CD4-positive, alpha-beta memory T cell (primary cell): Measurements from ENCODE around the gene SOX5. TPM values are rescaled to one million over a fixed set of nuclear protein-coding genes. Genes with fewer than 3 reads are reported as not detected.

Experiments used
- CTCF ChIA-PET: fragments of 350-600 bp; sonication (Branson Sonifier 250); formaldehyde crosslinking; loops from one replicate; lab custom pipeline; 2021; ENCODE audit warnings: inconsistent platforms; ENCODE audit not compliant: partially characterized antibody; lab: Charles Lee
- POLR2A ChIA-PET: fragments of 350-600 bp; sonication (Branson Sonifier 250); formaldehyde crosslinking; loops from one replicate; lab custom pipeline; 2021; ENCODE audit not compliant: partially characterized antibody; lab: Charles Lee
- DNase-seq, 5 donors: peaks; one replicate each; pipeline versions ENCODE4 v3.0.0 to v3.0.0-alpha.2; 2020 to 2022; ENCODE audit warnings: mixed read lengths in 1 of 5
- H3K27ac ChIP-seq: one replicate; pipeline ENCODE4 v1.7.0; 2013; ENCODE audit warnings: low read depth, low read length
- H3K27me3 ChIP-seq: 2 replicates; pipeline ENCODE4 v1.7.0; 2013; ENCODE audit warnings: mild to moderate bottlenecking, low read length, moderate library complexity; ENCODE audit not compliant: insufficient read depth
- H3K36me3 ChIP-seq: 2 replicates; pipeline ENCODE4 v1.7.0; 2013; ENCODE audit warnings: mild to moderate bottlenecking, low read length, moderate library complexity; ENCODE audit not compliant: insufficient read depth
- H3K4me1 ChIP-seq: 2 replicates; pipeline ENCODE4 v1.7.0; 2013; ENCODE audit warnings: mild to moderate bottlenecking, low read length, moderate library complexity; ENCODE audit not compliant: insufficient read depth
- H3K4me3 ChIP-seq, 2 donors: one replicate each; pipeline ENCODE4 v1.7.0; 2013; ENCODE audit warnings: low read length in 2 of 2, mild to moderate bottlenecking in 1 of 2
- H3K9me3 ChIP-seq, 2 donors: one replicate each; pipeline ENCODE4 v1.7.0; 2013; ENCODE audit warnings: low read length in 2 of 2, control low read depth in 1 of 2; ENCODE audit not compliant: control insufficient read depth in 1 of 2
- H3K27ac Mint-ChIP-seq, 7 donors: one replicate each; pipeline ENCODE4 v1.8.0; 2020 to 2021; ENCODE audit warnings: mixed read lengths in 7 of 7, mild to moderate bottlenecking in 6 of 7, inconsistent platforms in 3 of 7, moderate library complexity in 3 of 7
- H3K27me3 Mint-ChIP-seq, 2 donors: one replicate each; pipeline ENCODE4 v1.8.0; 2020 to 2021; ENCODE audit warnings: mixed read lengths in 2 of 2
- H3K36me3 Mint-ChIP-seq, 2 donors: one replicate each; pipeline ENCODE4 v1.8.0; 2020 to 2021; ENCODE audit warnings: mixed read lengths in 2 of 2, inconsistent platforms in 1 of 2, mild to moderate bottlenecking in 1 of 2
- H3K4me1 Mint-ChIP-seq, 4 donors: one replicate each; pipeline ENCODE4 v1.8.0; 2020 to 2021; ENCODE audit warnings: mixed read lengths in 4 of 4, mild to moderate bottlenecking in 1 of 4
- H3K4me3 Mint-ChIP-seq, 8 donors: one replicate each; pipeline ENCODE4 v1.8.0; 2020 to 2021; ENCODE audit warnings: mixed read lengths in 8 of 8, mild to moderate bottlenecking in 7 of 8, moderate library complexity in 6 of 8, inconsistent platforms in 3 of 8
- H3K9me3 Mint-ChIP-seq, 8 donors: one replicate each; pipeline ENCODE4 v1.8.0; 2020 to 2021; ENCODE audit warnings: mixed read lengths in 8 of 8, mild to moderate bottlenecking in 5 of 8, inconsistent platforms in 3 of 8, moderate library complexity in 1 of 8
- intact Hi-C: fragments of 100-400 bp; cut with micrococcal nuclease; formaldehyde crosslinking; loops from one replicate; pipeline ENCODE4 v1.15.1; 2023
- polyA plus RNA-seq, 2 donors: library from polyadenylated mRNA; unstranded; fragments of 300-500 nt; fragmentation: Illumina TruSeq; gene quantifications; one replicate each; pipeline ENCODE4 v1.2.3, GENCODE V29; 2021
- total RNA-seq, 2 experiments: library from RNA; stranded (reverse); gene quantifications; one replicate each; pipeline ENCODE4 v1.2.3, GENCODE V29; 2021

SOX5 gene
- total and polyA plus RNA-seq, 4 experiments from 2014 or later: 0.29 TPM; not detected in 3

- Histone ChIP-seq H3K4me1 (no peaks in the 10 kb centered on the region), H3K4me3 (no peak overlapping the region), H3K36me3 (no peaks in the 10 kb centered on the region), H3K27me3 (no peaks in the 10 kb centered on the region), H3K9me3 (no peaks in the 10 kb centered on the region), H3K27ac (no peak overlapping the region)
- DNase-seq: no peak
- no peaks in the 10 kb centered on the region for H3K27me3 Mint-ChIP-seq
- no peaks in the 10 kb centered on the region for H3K4me1 Mint-ChIP-seq
- intact Hi-C loops: no loop called here
- H3K27ac Mint-ChIP-seq: no peak overlapping the region
- ChIA-PET CTCF (no interaction called here), POLR2A (no interaction called here)
- no peaks in the 10 kb centered on the region for H3K36me3 Mint-ChIP-seq
- no peak overlapping the region for H3K4me3 Mint-ChIP-seq
- H3K9me3 Mint-ChIP-seq: peaks cover 0 to 7% (median under 1%) of the 10 kb centered on the region in 8 donors
Observed at GRCh38 chr12:23699031-23699430, 250.4 kb downstream of the SOX5 start.

DNA sequence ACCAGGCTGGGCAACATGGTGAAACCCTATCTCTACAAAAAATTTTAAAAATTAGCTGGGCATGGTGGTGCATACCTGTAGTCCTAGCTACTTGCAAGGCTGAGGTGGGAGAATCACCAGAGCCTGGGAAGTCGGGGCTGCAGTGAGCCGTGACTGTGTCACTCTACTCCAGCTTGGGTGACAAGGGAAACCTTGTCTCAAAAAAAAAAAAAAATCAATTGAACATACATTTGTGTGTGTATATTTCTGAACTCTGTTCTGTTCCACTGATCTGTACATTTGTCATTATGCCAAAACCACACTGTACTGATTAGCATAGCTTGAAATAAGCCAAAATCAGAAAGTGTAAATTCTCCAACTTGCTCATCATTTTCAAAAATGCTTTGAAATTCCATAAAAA, 254.6 kb downstream of the SOX5 start:
- Histone ChIP-seq H3K27ac (no peak overlapping the region), H3K9me3 (no peaks in the 10 kb centered on the region), H3K4me1 (no peaks in the 10 kb centered on the region), H3K27me3 (no peaks in the 10 kb centered on the region), H3K36me3 (no peaks in the 10 kb centered on the region), H3K4me3 (no peak overlapping the region)
- no peaks in the 10 kb centered on the region for H3K4me1 Mint-ChIP-seq
- no peak for DNase-seq
- no peaks in the 10 kb centered on the region for H3K36me3 Mint-ChIP-seq
- ChIA-PET CTCF (no interaction called here), POLR2A (no interaction called here)
- intact Hi-C loops: no loop called here
- no peaks in the 10 kb centered on the region for H3K27me3 Mint-ChIP-seq
- peaks cover 0 to 6% (median 3%) of the 10 kb centered on the region in 8 donors for H3K9me3 Mint-ChIP-seq
- H3K4me3 Mint-ChIP-seq: no peak overlapping the region
- H3K27ac Mint-ChIP-seq: no peak overlapping the region

DNA sequence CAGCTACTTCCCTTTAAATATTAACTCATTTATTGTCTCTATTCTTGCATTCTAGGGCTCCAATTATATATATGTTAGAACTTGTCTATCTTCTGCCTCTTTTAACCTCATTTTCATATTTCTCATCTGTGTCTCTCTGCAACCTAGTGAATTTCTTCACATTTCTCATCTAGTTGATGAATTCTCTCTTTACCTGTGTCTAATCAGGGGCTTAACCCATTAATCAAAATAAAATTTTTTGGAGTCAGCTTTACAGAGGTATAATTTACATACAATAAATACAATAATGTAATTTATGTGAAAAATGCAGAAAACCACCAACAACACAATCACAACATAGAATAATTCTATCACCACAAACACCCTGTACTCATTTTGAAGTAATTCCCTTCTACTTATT, 255.2 kb downstream of the SOX5 start:
- no peaks in the 10 kb centered on the region for H3K36me3 Mint-ChIP-seq
- intact Hi-C loops: no loop called here
- Histone ChIP-seq H3K36me3 (no peaks in the 10 kb centered on the region), H3K9me3 (no peaks in the 10 kb centered on the region), H3K27ac (no peak overlapping the region), H3K4me3 (no peak overlapping the region), H3K4me1 (no peaks in the 10 kb centered on the region), H3K27me3 (no peaks in the 10 kb centered on the region)
- no peak overlapping the region for H3K4me3 Mint-ChIP-seq
- POLR2A ChIA-PET: no interaction called here
- CTCF ChIA-PET: no interaction called here
- no peak for DNase-seq
- H3K9me3 Mint-ChIP-seq: peaks cover 0 to 6% (median 3%) of the 10 kb centered on the region in 8 donors
- no peaks in the 10 kb centered on the region for H3K27me3 Mint-ChIP-seq
- H3K4me1 Mint-ChIP-seq: no peaks in the 10 kb centered on the region
- H3K27ac Mint-ChIP-seq: no peak overlapping the region

DNA sequence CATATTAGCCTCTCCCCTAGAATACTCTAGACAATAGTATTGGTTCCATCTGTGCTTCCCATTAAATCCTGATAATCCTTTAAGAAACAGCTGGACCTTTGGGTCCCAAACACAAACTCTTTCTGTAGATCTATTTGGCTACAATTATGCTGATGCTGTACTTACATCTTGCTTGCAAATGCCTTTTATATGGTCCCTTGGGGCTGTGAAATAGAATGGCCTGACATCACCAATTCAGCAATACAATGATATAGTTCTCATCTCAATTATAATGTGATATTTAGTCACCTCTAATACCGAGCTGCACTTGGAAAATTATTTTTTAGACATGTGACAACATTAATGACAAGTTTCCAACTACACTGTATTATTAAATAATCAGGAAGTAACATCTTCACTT, 261.5 kb downstream of the SOX5 start:
- H3K4me1 ChIP-seq: no peaks in the 10 kb centered on the region
- no peaks in the 10 kb centered on the region for H3K27me3 ChIP-seq
- Mint-ChIP-seq H3K4me3 (no peak overlapping the region), H3K36me3 (no peaks in the 10 kb centered on the region), H3K27ac (no peak overlapping the region), H3K9me3 (peaks cover 0 to 6% (median 0%) of the 10 kb centered on the region in 8 donors), H3K27me3 (no peaks in the 10 kb centered on the region), H3K4me1 (no peaks in the 10 kb centered on the region)
- ChIA-PET CTCF (no interaction called here), POLR2A (no interaction called here)
- H3K36me3 ChIP-seq: no peaks in the 10 kb centered on the region
- no peak overlapping the region for H3K4me3 ChIP-seq
- H3K27ac ChIP-seq: no peak overlapping the region
- DNase-seq: no peak
- no peaks in the 10 kb centered on the region for H3K9me3 ChIP-seq
- intact Hi-C loops: no loop called here

DNA sequence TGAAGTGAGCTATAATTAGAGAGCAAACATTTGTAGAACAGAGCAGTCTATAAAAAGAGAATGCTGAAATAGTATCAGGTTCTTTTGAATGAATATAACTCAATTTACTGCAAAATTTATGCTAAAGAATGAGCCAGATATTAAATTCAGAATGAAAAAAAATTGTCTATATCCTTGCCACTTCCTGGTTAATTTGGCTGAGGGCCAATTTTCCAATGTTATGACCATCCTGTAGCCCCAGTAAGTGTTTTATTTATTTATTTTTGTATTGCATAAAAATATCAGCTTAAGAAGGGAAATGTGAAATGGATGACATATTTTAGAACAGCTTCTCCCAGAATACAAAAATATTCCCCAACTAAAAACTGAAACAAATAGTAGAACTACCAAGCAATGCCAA, 263.4 kb downstream of the SOX5 start:
- CTCF ChIA-PET: no interaction called here

DNA sequence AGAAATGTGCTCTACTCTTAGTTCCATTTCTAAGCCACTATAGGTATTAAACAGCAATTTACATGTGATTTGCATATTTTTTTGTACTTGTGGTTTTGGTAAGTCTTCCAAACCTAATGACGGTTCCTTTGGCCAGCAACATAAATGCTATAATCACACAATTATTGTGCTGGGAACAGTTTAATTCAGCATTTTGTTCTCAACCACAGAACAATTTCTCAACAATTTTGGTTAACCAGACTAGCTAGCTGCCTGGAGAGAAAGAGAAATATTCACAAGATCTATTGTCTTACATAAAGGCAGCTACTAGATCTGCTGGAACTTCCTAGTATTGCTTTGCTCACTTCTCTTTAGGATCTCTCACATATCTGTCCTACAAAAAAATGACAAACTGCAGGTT, 265.3 kb downstream of the SOX5 start:
- H3K9me3 Mint-ChIP-seq: peaks cover 0 to 2% (median 0%) of the 10 kb centered on the region in 8 donors
- H3K27me3 ChIP-seq: no peaks in the 10 kb centered on the region
- ChIA-PET POLR2A (no interaction called here), CTCF (no interaction called here)
- no peaks in the 10 kb centered on the region for H3K4me1 ChIP-seq
- no peak overlapping the region for H3K27ac ChIP-seq
- H3K36me3 Mint-ChIP-seq: no peaks in the 10 kb centered on the region
- intact Hi-C loops: no loop called here
- no peaks in the 10 kb centered on the region for H3K4me1 Mint-ChIP-seq
- no peaks in the 10 kb centered on the region for H3K36me3 ChIP-seq
- no peak for DNase-seq
- no peak overlapping the region for H3K4me3 Mint-ChIP-seq
- H3K27ac Mint-ChIP-seq: no peak overlapping the region
- no peaks in the 10 kb centered on the region for H3K9me3 ChIP-seq
- no peaks in the 10 kb centered on the region for H3K27me3 Mint-ChIP-seq
- no peak overlapping the region for H3K4me3 ChIP-seq

More for the DNA sequence above, 263.4 kb downstream of the SOX5 start:
- Histone ChIP-seq H3K36me3 (no peaks in the 10 kb centered on the region), H3K4me1 (no peaks in the 10 kb centered on the region), H3K27me3 (no peaks in the 10 kb centered on the region), H3K4me3 (no peak overlapping the region), H3K9me3 (no peaks in the 10 kb centered on the region), H3K27ac (no peak overlapping the region)
- no peak for DNase-seq
- Mint-ChIP-seq H3K27me3 (no peaks in the 10 kb centered on the region), H3K4me1 (no peaks in the 10 kb centered on the region), H3K27ac (no peak overlapping the region), H3K36me3 (no peaks in the 10 kb centered on the region), H3K9me3 (peaks cover 0 to 6% (median 0%) of the 10 kb centered on the region in 8 donors), H3K4me3 (no peak overlapping the region)
- intact Hi-C loops: no loop called here
- POLR2A ChIA-PET: no interaction called here

GRCh38 chr12:23681237-23681636, 268.2 kb downstream of the SOX5 start:
- Histone ChIP-seq H3K27me3 (no peaks in the 10 kb centered on the region), H3K27ac (no peak overlapping the region), H3K4me1 (no peaks in the 10 kb centered on the region), H3K4me3 (no peak overlapping the region), H3K36me3 (no peaks in the 10 kb centered on the region), H3K9me3 (no peaks in the 10 kb centered on the region)
- CTCF ChIA-PET: no interaction called here
- no peak for DNase-seq
- intact Hi-C loops: no loop called here
- H3K4me1 Mint-ChIP-seq: no peaks in the 10 kb centered on the region
- H3K27ac Mint-ChIP-seq: no peak overlapping the region
- no peaks in the 10 kb centered on the region for H3K36me3 Mint-ChIP-seq
- no peak overlapping the region for H3K4me3 Mint-ChIP-seq
- H3K9me3 Mint-ChIP-seq: peaks cover 0 to 6% (median 0%) of the 10 kb centered on the region in 8 donors
- H3K27me3 Mint-ChIP-seq: no peaks in the 10 kb centered on the region
- POLR2A ChIA-PET: no interaction called here

- H3K27me3 ChIP-seq: no peaks in the 10 kb centered on the region
- H3K36me3 ChIP-seq: no peaks in the 10 kb centered on the region
- Mint-ChIP-seq H3K4me3 (no peak overlapping the region), H3K4me1 (no peaks in the 10 kb centered on the region), H3K27me3 (no peaks in the 10 kb centered on the region), H3K9me3 (peaks cover 0 to 6% (median 0%) of the 10 kb centered on the region in 8 donors), H3K36me3 (no peaks in the 10 kb centered on the region), H3K27ac (no peak overlapping the region)
- CTCF ChIA-PET: no interaction called here
- no peak overlapping the region for H3K27ac ChIP-seq
- DNase-seq: no peak
- no peaks in the 10 kb centered on the region for H3K4me1 ChIP-seq
- POLR2A ChIA-PET: no interaction called here
- H3K4me3 ChIP-seq: no peak overlapping the region
- intact Hi-C loops: no loop called here
- H3K9me3 ChIP-seq: no peaks in the 10 kb centered on the region
Observed at GRCh38 chr12:23674064-23674463, 275.4 kb downstream of the SOX5 start.
